GM23248 (cell line): Measurements from ENCODE around the gene ITGAV. TPM values are rescaled to one million over a fixed set of nuclear protein-coding genes. Genes with fewer than 3 reads are reported as not detected.

Experiments used
- DNase-seq: peaks from one replicate; pipeline ENCODE4 v3.0.0-alpha.2; 2015
- H2AFZ ChIP-seq: fragments of 200-600 bp; sonication (generic); 2 replicates; pipeline ENCODE4 v1.6.1; 2016; ENCODE audit warnings: antibody characterized with exemption
- H3F3A ChIP-seq: fragments of 200-600 bp; sonication (generic); 2 replicates; pipeline ENCODE4 v1.6.1; 2016; ENCODE audit warnings: mild to moderate bottlenecking, antibody characterized with exemption, mixed run types; ENCODE audit not compliant: insufficient read depth
- H3K27ac ChIP-seq: fragments of 200-600 bp; sonication (generic); 2 replicates; pipeline ENCODE4 v1.5.1; 2016; ENCODE audit warnings: mild to moderate bottlenecking
- H3K27me3 ChIP-seq: fragments of 200-600 bp; sonication (generic); replicated peaks from 2 replicates; pipeline ENCODE4 v1.6.1; 2016; ENCODE audit warnings: mild to moderate bottlenecking; ENCODE audit not compliant: insufficient read depth
- H3K36me3 ChIP-seq: fragments of 200-600 bp; sonication (generic); 2 replicates; pipeline ENCODE4 v1.6.1; 2016; ENCODE audit warnings: low read depth, mild to moderate bottlenecking
- H3K4me1 ChIP-seq: fragments of 200-600 bp; sonication (generic); 2 replicates; pipeline ENCODE4 v1.6.1; 2016; ENCODE audit warnings: mild to moderate bottlenecking; ENCODE audit not compliant: insufficient read depth
- H3K4me2 ChIP-seq: fragments of 200-600 bp; sonication (generic); one replicate; pipeline ENCODE4 v1.6.1; 2016; ENCODE audit warnings: mild to moderate bottlenecking; ENCODE audit not compliant: unreplicated experiment
- H3K4me3 ChIP-seq: fragments of 200-600 bp; sonication (generic); 2 replicates; pipeline ENCODE4 v1.5.1; 2016; ENCODE audit warnings: mild to moderate bottlenecking
- H3K79me2 ChIP-seq: fragments of 200-600 bp; sonication (generic); 2 replicates; pipeline ENCODE4 v1.6.1; 2016; ENCODE audit warnings: mild to moderate bottlenecking; ENCODE audit not compliant: insufficient read depth
- H3K9ac ChIP-seq: fragments of 200-600 bp; sonication (generic); 2 replicates; pipeline ENCODE4 v1.6.1; 2016; ENCODE audit warnings: mild to moderate bottlenecking
- H3K9me2 ChIP-seq: fragments of 200-600 bp; sonication (generic); 2 replicates; pipeline ENCODE4 v1.6.1; 2016; ENCODE audit warnings: mixed run types, mild to moderate bottlenecking, moderate library complexity; ENCODE audit not compliant: insufficient read depth
- H3K9me3 ChIP-seq: fragments of 200-600 bp; sonication (generic); one replicate; pipeline ENCODE4 v1.6.1; 2017; ENCODE audit warnings: low read depth
- H4K20me1 ChIP-seq: fragments of 200-600 bp; sonication (generic); 2 replicates; pipeline ENCODE4 v1.6.0; 2016; ENCODE audit not compliant: insufficient read depth
- EZH2 ChIP-seq: fragments of 200-600 bp; sonication (generic); IDR thresholded peaks from 2 replicates; pipeline ENCODE4 v1.6.1; 2018; ENCODE audit warnings: antibody characterized with exemption, mild to moderate bottlenecking; ENCODE audit not compliant: insufficient read depth, poor library complexity, severe bottlenecking
- EZH2phosphoT487 ChIP-seq: fragments of 200-600 bp; sonication (generic); IDR thresholded peaks from 2 replicates; pipeline ENCODE4 v1.6.1; 2018; ENCODE audit warnings: antibody characterized with exemption, moderate library complexity, mild to moderate bottlenecking, low read depth; ENCODE audit not compliant: insufficient read depth
- WGBS, 2 experiments: methylation state at CpG; one replicate each; pipeline ENCODE4 v1.1.6; 2015 to 2017; ENCODE audit warnings: low lambda C conversion rate in 2 of 2, low coverage in 1 of 2; ENCODE audit errors: missing lambda C conversion rate in 2 of 2; 5-methylcytosine and 5-hydroxymethylcytosine counted together
- in situ Hi-C: fragments of 300-500 bp; cut with MboI; formaldehyde crosslinking; loops from 2 replicates; pipeline ENCODE4 v1.15.0; 2020
- polyA plus RNA-seq: library from polyadenylated mRNA; unstranded; fragments of >200 nt; fragmentation: Nextera tagmentation; extraction: Ambion mirVana; gene quantifications from 2 replicates; pipeline ENCODE4 v1.2.1, GENCODE V29; 2016
- total RNA-seq: library from RNA; depleted of rRNA; stranded (reverse); fragments of >200 nt; shearing (Covaris generic); gene quantifications from 2 replicates; pipeline ENCODE4 v1.2.3, GENCODE V29; 2014

ITGAV gene
- total and polyA plus RNA-seq, 2 experiments from 2014 or later, result 61.9 to 250 TPM

DNA sequence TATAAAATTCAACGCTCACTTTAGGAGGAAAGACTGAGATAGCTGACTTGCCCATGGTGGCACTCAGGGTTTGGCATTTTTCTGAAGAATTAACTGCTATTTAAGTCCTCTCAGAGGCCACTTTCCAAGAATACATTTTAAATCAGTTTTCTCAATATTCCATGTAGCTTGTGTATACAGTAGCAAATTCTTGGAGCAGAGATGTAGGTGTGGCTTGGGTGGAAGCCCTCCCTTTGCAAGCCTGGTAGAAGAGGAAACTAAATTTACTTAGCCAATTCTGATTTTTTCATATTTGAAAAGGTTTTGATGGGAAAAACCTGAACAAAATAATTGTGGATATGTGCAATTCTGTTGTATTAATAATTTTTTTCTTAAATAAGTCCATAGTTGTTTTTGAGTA lies 14.0 kb upstream of the ITGAV start:
- H3K27me3 ChIP-seq, result no peaks in the 10 kb centered on the region
- H3K4me1 ChIP-seq, result peaks cover 25% of the 10 kb centered on the region
- no peak overlapping the region for H3K9ac ChIP-seq
- no peak for TF ChIP-seq EZH2phosphoT487
- TF ChIP-seq EZH2, result no peak
- peaks cover 23% of the 10 kb centered on the region; the same call in 1 of the 2 replicates for H3F3A ChIP-seq
- no peaks in the 10 kb centered on the region for H4K20me1 ChIP-seq
- no peaks in the 10 kb centered on the region for H3K9me2 ChIP-seq
- DNase-seq, result no peak
- H3K79me2 ChIP-seq, result no peaks in the 10 kb centered on the region
- no peak overlapping the region for H2AFZ ChIP-seq
- no peak overlapping the region; the same call in 1 of the 2 replicates for H3K27ac ChIP-seq
- WGBS, 2 experiments, result 44 to 46% methylated on average over 1 of the region's 1 CpG
- no peaks in the 10 kb centered on the region for H3K9me3 ChIP-seq
- H3K36me3 ChIP-seq, result no peaks in the 10 kb centered on the region
- H3K4me3 ChIP-seq, result no peak overlapping the region
- H3K4me2 ChIP-seq, result peak overlapping the region; percentile 11
- in situ Hi-C loops, result no loop called here

DNA sequence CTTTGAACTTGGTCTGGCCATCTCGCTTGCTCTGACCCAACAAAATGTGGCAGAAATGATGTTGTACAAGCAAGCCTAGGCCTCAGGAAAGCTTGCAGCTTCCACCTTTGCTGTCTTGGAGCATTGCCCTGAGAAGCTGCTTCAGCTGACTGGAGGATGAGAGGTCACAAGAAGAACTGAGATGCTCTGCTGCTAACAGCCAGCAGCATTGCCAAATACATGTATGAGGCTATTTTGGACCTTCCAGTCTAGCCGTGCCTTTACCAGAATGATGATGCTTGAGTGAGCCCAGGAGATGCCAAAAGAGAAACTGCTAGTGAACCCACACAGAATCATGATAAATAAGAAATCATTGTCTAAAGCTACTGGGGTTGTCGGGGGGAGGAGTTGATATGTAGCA lies 13.2 kb upstream of the ITGAV start:
- DNase-seq, result peak; percentile 80
- in situ Hi-C loops, result no loop called here
- H3K4me1 ChIP-seq, result peaks cover 22% of the 10 kb centered on the region
- TF ChIP-seq EZH2 (no peak), EZH2phosphoT487 (no peak)
- H3K4me3 ChIP-seq, result no peak overlapping the region
- no peak overlapping the region for H3K9ac ChIP-seq
- no peaks in the 10 kb centered on the region for H4K20me1 ChIP-seq
- H3K79me2 ChIP-seq, result no peaks in the 10 kb centered on the region
- H3K27ac ChIP-seq, result peak overlapping the region; percentile 35
- H3K9me2 ChIP-seq, result no peaks in the 10 kb centered on the region
- H3K36me3 ChIP-seq, result no peaks in the 10 kb centered on the region
- no peaks in the 10 kb centered on the region for H3K27me3 ChIP-seq
- 56 to 60% methylated on average over 3 of the region's 3 CpGs for WGBS, 2 experiments
- H3K4me2 ChIP-seq, result no peak overlapping the region
- no peak overlapping the region for H2AFZ ChIP-seq
- no peaks in the 10 kb centered on the region for H3K9me3 ChIP-seq
- peaks cover 20% of the 10 kb centered on the region; the same call in 1 of the 2 replicates for H3F3A ChIP-seq

DNA sequence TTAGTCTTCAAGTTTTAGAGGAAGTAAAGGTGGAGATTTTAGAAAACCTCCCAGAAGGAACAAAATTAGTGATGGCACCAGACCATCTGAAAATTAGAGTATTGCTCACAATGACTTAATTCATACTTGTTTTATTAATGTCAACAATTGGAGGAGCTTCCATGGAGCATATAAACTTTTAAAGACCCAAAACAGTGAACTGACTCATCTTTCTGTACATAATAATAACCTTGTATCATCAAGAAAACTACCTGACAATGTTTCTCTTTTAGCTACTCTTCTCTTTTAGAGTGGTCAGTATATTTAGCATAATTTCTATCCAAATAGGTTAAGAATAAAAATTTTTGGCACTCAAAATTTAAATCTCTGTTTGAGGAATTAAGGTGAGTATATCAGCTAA lies 7.2 kb upstream of the ITGAV start:
- in situ Hi-C loops, result no loop called here
- DNase-seq, result no peak
- H4K20me1 ChIP-seq, result no peaks in the 10 kb centered on the region
- no peak overlapping the region for H3K27ac ChIP-seq
- no peaks in the 10 kb centered on the region for H3F3A ChIP-seq
- H3K4me2 ChIP-seq, result no peak overlapping the region
- TF ChIP-seq EZH2phosphoT487, result no peak
- H3K4me1 ChIP-seq, result no peaks in the 10 kb centered on the region
- H3K9ac ChIP-seq, result no peak overlapping the region
- H3K79me2 ChIP-seq, result no peaks in the 10 kb centered on the region
- no peak overlapping the region for H3K4me3 ChIP-seq
- H3K9me3 ChIP-seq, result no peaks in the 10 kb centered on the region
- no peaks in the 10 kb centered on the region for H3K36me3 ChIP-seq
- no peaks in the 10 kb centered on the region for H3K27me3 ChIP-seq
- H2AFZ ChIP-seq, result no peak overlapping the region
- no peaks in the 10 kb centered on the region for H3K9me2 ChIP-seq

DNA sequence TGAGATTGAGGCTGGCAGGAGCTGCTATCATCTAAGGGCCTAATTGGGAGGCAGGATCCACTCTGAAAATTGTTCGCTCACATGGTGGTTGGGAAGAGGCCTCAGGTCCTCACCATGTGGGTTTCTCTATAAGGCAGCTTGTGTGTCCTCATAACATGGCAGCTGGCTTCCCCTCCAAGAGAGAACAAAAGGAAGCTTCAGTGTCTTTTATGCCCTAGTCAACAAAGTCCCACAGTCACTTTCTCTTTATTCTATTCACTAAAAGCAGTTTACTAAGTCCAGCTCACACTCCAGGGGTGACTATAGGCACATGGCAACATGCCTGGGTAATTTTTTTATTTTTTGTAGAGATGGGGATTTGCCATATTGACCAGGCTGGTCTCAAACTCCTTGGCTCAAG lies 5.8 kb upstream of the ITGAV start:
- no peak for DNase-seq
- Histone ChIP-seq H2AFZ (no peak overlapping the region), H4K20me1 (no peaks in the 10 kb centered on the region), H3K27ac (no peak overlapping the region), H3K9me2 (no peaks in the 10 kb centered on the region), H3K9me3 (no peaks in the 10 kb centered on the region), H3K36me3 (no peaks in the 10 kb centered on the region), H3F3A (no peaks in the 10 kb centered on the region), H3K79me2 (0 out of 2 replicates have a peak, but pooled peaks cover 6% of the 10 kb centered on the region), H3K4me3 (no peak overlapping the region), H3K4me2 (no peak overlapping the region), H3K27me3 (no peaks in the 10 kb centered on the region), H3K9ac (no peak overlapping the region), H3K4me1 (peaks cover 5% of the 10 kb centered on the region; the same call in 1 of the 2 replicates)
- 88 to 92% methylated on average over 1 of the region's 1 CpG for WGBS, 2 experiments
- in situ Hi-C loops, result no loop called here
- TF ChIP-seq EZH2 (no peak), EZH2phosphoT487 (no peak)

DNA sequence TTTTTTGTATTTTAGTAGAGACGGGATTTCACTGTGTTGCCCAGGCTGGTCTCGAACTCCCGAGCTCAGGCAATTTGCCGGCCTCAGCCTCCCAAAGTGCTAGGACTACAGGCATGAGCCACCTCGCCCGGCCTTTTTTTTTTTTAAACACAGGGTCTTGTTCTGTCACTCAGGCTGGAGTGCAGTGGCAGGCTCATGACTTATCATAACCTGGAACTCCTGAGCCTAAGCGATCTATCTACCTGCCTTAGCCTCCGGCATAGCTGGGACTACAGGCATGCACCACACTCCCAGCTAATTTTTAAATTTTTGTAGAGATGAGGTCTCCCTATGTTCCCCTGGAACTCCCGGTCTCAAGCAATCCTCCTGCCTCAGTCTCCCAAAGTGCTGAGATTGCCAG lies 1.4 kb upstream of the ITGAV start:
- H3K9ac ChIP-seq, result no peak overlapping the region
- in situ Hi-C loops, result no loop called here
- WGBS, 2 experiments, result 95 to 99% methylated on average over 9 of the region's 9 CpGs

More for the DNA sequence above, 1.4 kb upstream of the ITGAV start:
- no peaks in the 10 kb centered on the region for H3K9me2 ChIP-seq
- no peak overlapping the region for H3K4me3 ChIP-seq
- peaks cover 22% of the 10 kb centered on the region for H3K4me1 ChIP-seq
- DNase-seq, result no peak
- H3K79me2 ChIP-seq, result peaks cover 45% of the 10 kb centered on the region
- H3K9me3 ChIP-seq, result no peaks in the 10 kb centered on the region
- no peaks in the 10 kb centered on the region for H3K27me3 ChIP-seq
- no peaks in the 10 kb centered on the region for H4K20me1 ChIP-seq
- TF ChIP-seq EZH2phosphoT487, result no peak
- TF ChIP-seq EZH2, result no peak
- H3K36me3 ChIP-seq, result no peaks in the 10 kb centered on the region
- no peak overlapping the region for H3K27ac ChIP-seq
- 0 out of 2 replicates have a peak, but pooled peaks cover 3% of the 10 kb centered on the region for H3F3A ChIP-seq
- H3K4me2 ChIP-seq, result peak overlapping the region; percentile 98
- H2AFZ ChIP-seq, result peak overlapping the region; percentile 99; the same call in 1 of the 2 replicates
